HEK293T (cell line): Measurements from ENCODE around the gene TBC1D14.

Experiments used
- ARNT ChIP-seq: fragments of 450-650 bp; IDR thresholded peaks from 2 replicates; pipeline ENCODE4 v1.6.1; 2017; ENCODE audit warnings: mild to moderate bottlenecking
- BHLHE40 ChIP-seq: fragments of 450-650 bp; IDR thresholded peaks from 2 replicates; pipeline ENCODE4 v1.6.1; 2016; ENCODE audit warnings: mild to moderate bottlenecking, moderate library complexity, borderline replicate concordance
- CTBP1 ChIP-seq: fragments of 450-650 bp; IDR thresholded peaks from 2 replicates; pipeline ENCODE4 v1.6.1; 2016; ENCODE audit warnings: borderline replicate concordance
- ELF4 ChIP-seq: fragments of 450-650 bp; IDR thresholded peaks from 2 replicates; pipeline ENCODE4 v1.6.1; 2017; ENCODE audit warnings: antibody characterized with exemption
- FOXA1 ChIP-seq: fragments of 450-650 bp; IDR thresholded peaks from 2 replicates; pipeline ENCODE4 v1.6.1; 2016; ENCODE audit warnings: mild to moderate bottlenecking
- FOXM1 ChIP-seq: fragments of 450-650 bp; IDR thresholded peaks from 2 replicates; pipeline ENCODE4 v1.6.1; 2017; ENCODE audit warnings: mild to moderate bottlenecking, borderline replicate concordance
- HDGF ChIP-seq: fragments of 450-650 bp; IDR thresholded peaks from 2 replicates; pipeline ENCODE4 v1.6.1; 2017; ENCODE audit warnings: antibody characterized with exemption, borderline replicate concordance
- L3MBTL2 ChIP-seq: fragments of 450-650 bp; conservative IDR thresholded peaks from 2 replicates; pipeline ENCODE4 v1.6.1; 2016; ENCODE audit warnings: mild to moderate bottlenecking
- LEF1 ChIP-seq: fragments of 450-650 bp; IDR thresholded peaks from 2 replicates; pipeline ENCODE4 v1.6.1; 2017; ENCODE audit warnings: mild to moderate bottlenecking, borderline replicate concordance
- NFRKB ChIP-seq: fragments of 450-650 bp; IDR thresholded peaks from 2 replicates; pipeline ENCODE4 v1.6.1; 2016; ENCODE audit warnings: mild to moderate bottlenecking, moderate library complexity
- SP1 ChIP-seq: fragments of 450-650 bp; IDR thresholded peaks from 2 replicates; pipeline ENCODE4 v1.6.1; 2017
- SUZ12 ChIP-seq: fragments of 450-650 bp; IDR thresholded peaks from 2 replicates; pipeline ENCODE4 v1.6.1; 2016; ENCODE audit warnings: mild to moderate bottlenecking
- TARDBP ChIP-seq: fragments of 450-650 bp; IDR thresholded peaks from 2 replicates; pipeline ENCODE4 v1.6.1; 2016
- ZNF384 ChIP-seq: fragments of 450-650 bp; IDR thresholded peaks from 2 replicates; pipeline ENCODE4 v1.6.1; 2016

GRCh38 chr4:6999172-7000086 lies 89.8 kb downstream of the TBC1D14 start:
- TF ChIP-seq ELF4 (no peak), ZNF384 (no peak), LEF1 (no peak), TARDBP (no peak), SP1 (no peak), NFRKB (no peak), ARNT (no peak), FOXA1 (no peak), L3MBTL2 (no peak), FOXM1 (no peak), BHLHE40 (no peak), CTBP1 (no peak), HDGF (no peak), SUZ12 (no peak)
